CD4-positive, alpha-beta T cell treated with Interleukin-4 for 1 hour (primary cell): ENCODE measurements around the gene MSL3B.

Experiments
- DNase-seq, 2 donors: peaks; one replicate each; pipeline ENCODE4 v3.0.0-alpha.2; 2020 to 2022

The MSL3B gene

GRCh38 chr2:233832414-233832813 lies 35.8 kb downstream of the MSL3B start:
- DNase-seq = no peak

- DNase-seq = no peak
Measured at GRCh38 chr2:233831861-233832260, 36.3 kb downstream of the MSL3B start.

- no peak for DNase-seq
Measured at GRCh38 chr2:233831011-233831721, 37.0 kb downstream of the MSL3B start.

- DNase-seq = no peak
Measured at GRCh38 chr2:233830111-233830802, 37.9 kb downstream of the MSL3B start.

GRCh38 chr2:233829193-233830110 lies 38.7 kb downstream of the MSL3B start:
- no peak for DNase-seq

- no peak for DNase-seq
Measured at GRCh38 chr2:233828546-233829192, 39.5 kb downstream of the MSL3B start.

GRCh38 chr2:233824373-233824772 lies 43.8 kb downstream of the MSL3B start:
- DNase-seq = no peak

GRCh38 chr2:233823731-233824121 lies 44.5 kb downstream of the MSL3B start:
- no peak for DNase-seq

GRCh38 chr2:233822781-233823730 lies 45.1 kb downstream of the MSL3B start:
- DNase-seq = peak in 1 of 2 donors; percentile 9

GRCh38 chr2:233822101-233822771 lies 46.0 kb downstream of the MSL3B start:
- no peak for DNase-seq

GRCh38 chr2:233821709-233822100 lies 46.5 kb downstream of the MSL3B start:
- DNase-seq = no peak

- no peak for DNase-seq
Measured at GRCh38 chr2:233821196-233821595, 47.0 kb downstream of the MSL3B start.

- no peak for DNase-seq
Measured at GRCh38 chr2:233820774-233821105, 47.4 kb downstream of the MSL3B start.

- peak in 1 of 2 donors; percentile 5 for DNase-seq
Measured at GRCh38 chr2:233819884-233820773, 48.1 kb downstream of the MSL3B start.

- DNase-seq = peak in 1 of 2 donors; percentile 5
Measured at GRCh38 chr2:233818639-233819621, 49.3 kb downstream of the MSL3B start.

GRCh38 chr2:233817995-233818638 lies 50.1 kb downstream of the MSL3B start:
- DNase-seq = peak in 1 of 2 donors; percentile 10

GRCh38 chr2:233817361-233817911 lies 50.8 kb downstream of the MSL3B start:
- peak in 1 of 2 donors; percentile 10 for DNase-seq

- DNase-seq = no peak
Measured at GRCh38 chr2:233816771-233817170, 51.4 kb downstream of the MSL3B start.
